Measurements from ENCODE around the gene TMEM158. TPM values are rescaled to one million over a fixed set of nuclear protein-coding genes. Genes with fewer than 3 reads are reported as not detected.

The TMEM158 gene
- total RNA-seq, 2 donors from 2014 or later: not detected

- Mint-ChIP-seq H3K36me3 (ENCODE audit: low read depth) (no peaks in the 10 kb centered on the region), H3K4me3 (no peak overlapping the region), H3K4me1 (peaks cover 6% of the 10 kb centered on the region), H3K27me3 (peaks cover 44% of the 10 kb centered on the region), H3K27ac (no peak overlapping the region), H3K9me3 (no peaks in the 10 kb centered on the region)
- no peak for ATAC-seq (replicated peaks)
Observed at GRCh38 chr3:45219694-45220093, 6.4 kb downstream of the TMEM158 start.

- Mint-ChIP-seq H3K27me3 (peaks cover 36% of the 10 kb centered on the region), H3K9me3 (no peaks in the 10 kb centered on the region), H3K27ac (no peak overlapping the region), H3K4me3 (no peak overlapping the region), H3K36me3 (ENCODE audit: low read depth) (no peaks in the 10 kb centered on the region), H3K4me1 (no peaks in the 10 kb centered on the region)
- no peak for ATAC-seq (replicated peaks)
Observed at GRCh38 chr3:45218578-45219390, 7.3 kb downstream of the TMEM158 start.

GRCh38 chr3:45216021-45216609, 10.0 kb downstream of the TMEM158 start:
- Mint-ChIP-seq H3K4me1 (no peaks in the 10 kb centered on the region), H3K9me3 (no peaks in the 10 kb centered on the region), H3K27me3 (peaks cover 24% of the 10 kb centered on the region), H3K36me3 (ENCODE audit: low read depth) (no peaks in the 10 kb centered on the region), H3K27ac (no peak overlapping the region), H3K4me3 (no peak overlapping the region)
- no peak for ATAC-seq (replicated peaks)

GRCh38 chr3:45215466-45215865, 10.6 kb downstream of the TMEM158 start:
- H3K27me3 Mint-ChIP-seq: peaks cover 26% of the 10 kb centered on the region
- H3K4me1 Mint-ChIP-seq: no peaks in the 10 kb centered on the region
- H3K4me3 Mint-ChIP-seq: no peak overlapping the region
- H3K9me3 Mint-ChIP-seq: no peaks in the 10 kb centered on the region
- H3K27ac Mint-ChIP-seq: no peak overlapping the region
- no peaks in the 10 kb centered on the region for H3K36me3 Mint-ChIP-seq (ENCODE audit: low read depth)
- no peak for ATAC-seq (replicated peaks)

GRCh38 chr3:45214061-45214680, 11.9 kb downstream of the TMEM158 start:
- Mint-ChIP-seq H3K4me3 (no peak overlapping the region), H3K27ac (no peak overlapping the region), H3K9me3 (no peaks in the 10 kb centered on the region), H3K27me3 (peaks cover 25% of the 10 kb centered on the region), H3K36me3 (ENCODE audit: low read depth) (no peaks in the 10 kb centered on the region), H3K4me1 (no peaks in the 10 kb centered on the region)
- ATAC-seq (replicated peaks): no peak

GRCh38 chr3:45212095-45212468, 14.0 kb downstream of the TMEM158 start:
- Mint-ChIP-seq H3K27ac (no peak overlapping the region), H3K9me3 (no peaks in the 10 kb centered on the region), H3K4me3 (no peak overlapping the region), H3K36me3 (ENCODE audit: low read depth) (no peaks in the 10 kb centered on the region), H3K27me3 (peaks cover 19% of the 10 kb centered on the region), H3K4me1 (peaks cover 9% of the 10 kb centered on the region)
- no peak for ATAC-seq (replicated peaks)

GRCh38 chr3:45211466-45212094, 14.5 kb downstream of the TMEM158 start:
- no peaks in the 10 kb centered on the region for H3K9me3 Mint-ChIP-seq

GRCh38 chr3:45210308-45211041, 15.6 kb downstream of the TMEM158 start:
- no peak overlapping the region for H3K27ac Mint-ChIP-seq
- peaks cover 9% of the 10 kb centered on the region for H3K4me1 Mint-ChIP-seq
- peak; percentile 83 for ATAC-seq (replicated peaks)
- H3K9me3 Mint-ChIP-seq: no peaks in the 10 kb centered on the region
- H3K4me3 Mint-ChIP-seq: no peak overlapping the region
- H3K36me3 Mint-ChIP-seq (ENCODE audit: low read depth): no peaks in the 10 kb centered on the region
- peaks cover 13% of the 10 kb centered on the region for H3K27me3 Mint-ChIP-seq

More at GRCh38 chr3:45211466-45212094, 14.5 kb downstream of the TMEM158 start:
- no peak for ATAC-seq (replicated peaks)
- Mint-ChIP-seq H3K4me3 (no peak overlapping the region), H3K27me3 (peaks cover 19% of the 10 kb centered on the region), H3K4me1 (peaks cover 9% of the 10 kb centered on the region), H3K36me3 (ENCODE audit: low read depth) (no peaks in the 10 kb centered on the region), H3K27ac (no peak overlapping the region)

- H3K27me3 Mint-ChIP-seq: peaks cover 13% of the 10 kb centered on the region
- no peak overlapping the region for H3K4me3 Mint-ChIP-seq
- no peaks in the 10 kb centered on the region for H3K36me3 Mint-ChIP-seq (ENCODE audit: low read depth)
- no peak overlapping the region for H3K27ac Mint-ChIP-seq
- no peak for ATAC-seq (replicated peaks)
- peaks cover 9% of the 10 kb centered on the region for H3K4me1 Mint-ChIP-seq
- no peaks in the 10 kb centered on the region for H3K9me3 Mint-ChIP-seq
Observed at GRCh38 chr3:45209526-45209925, 16.6 kb downstream of the TMEM158 start.

GRCh38 chr3:45208586-45208985, 17.5 kb downstream of the TMEM158 start:
- Mint-ChIP-seq H3K4me1 (peaks cover 9% of the 10 kb centered on the region), H3K27ac (peak overlapping the region; percentile 46), H3K9me3 (no peaks in the 10 kb centered on the region), H3K36me3 (ENCODE audit: low read depth) (no peaks in the 10 kb centered on the region), H3K4me3 (peak overlapping the region; percentile 7), H3K27me3 (peaks cover 13% of the 10 kb centered on the region)
- peak; percentile 84 for ATAC-seq (replicated peaks)

- Mint-ChIP-seq H3K27me3 (peaks cover 13% of the 10 kb centered on the region), H3K4me3 (no peak overlapping the region), H3K9me3 (no peaks in the 10 kb centered on the region), H3K4me1 (peaks cover 9% of the 10 kb centered on the region), H3K36me3 (ENCODE audit: low read depth) (no peaks in the 10 kb centered on the region), H3K27ac (peak overlapping the region; percentile 42)
- no peak for ATAC-seq (replicated peaks)
Observed at GRCh38 chr3:45207446-45207845, 18.6 kb downstream of the TMEM158 start.

- no peaks in the 10 kb centered on the region for H3K27me3 Mint-ChIP-seq
- peaks cover 9% of the 10 kb centered on the region for H3K4me1 Mint-ChIP-seq
- H3K27ac Mint-ChIP-seq: no peak overlapping the region
- no peaks in the 10 kb centered on the region for H3K9me3 Mint-ChIP-seq
- H3K36me3 Mint-ChIP-seq (ENCODE audit: low read depth): no peaks in the 10 kb centered on the region
- H3K4me3 Mint-ChIP-seq: no peak overlapping the region
- ATAC-seq (replicated peaks): no peak
Observed at GRCh38 chr3:45205126-45205525, 21.0 kb downstream of the TMEM158 start.

- no peaks in the 10 kb centered on the region for H3K9me3 Mint-ChIP-seq
- no peak overlapping the region for H3K27ac Mint-ChIP-seq
- peaks cover 9% of the 10 kb centered on the region for H3K4me1 Mint-ChIP-seq
- no peak for ATAC-seq (replicated peaks)
- H3K4me3 Mint-ChIP-seq: no peak overlapping the region
- no peaks in the 10 kb centered on the region for H3K36me3 Mint-ChIP-seq (ENCODE audit: low read depth)
- peaks cover under 1% of the 10 kb centered on the region for H3K27me3 Mint-ChIP-seq
Observed at GRCh38 chr3:45204136-45204535, 22.0 kb downstream of the TMEM158 start.
